GM19372 (cell line): Measurements from ENCODE around the gene GRID1.

Source experiments
- ATAC-seq: cut with Tn5 transposase; IDR thresholded peaks from one replicate; pipeline ENCODE4 v1.9.1; 2021; ENCODE audit warnings: mild to moderate bottlenecking, low read depth, moderate library complexity; ENCODE audit not compliant: unreplicated experiment

The GRID1 gene

GRCh38 chr10:86160890-86161585 is 205.6 kb downstream of the GRID1 start:
- ATAC-seq = no peak

GRCh38 chr10:86159797-86160196 is 206.8 kb downstream of the GRID1 start:
- ATAC-seq = no peak

- no peak for ATAC-seq
These were observed 211.3 kb downstream of the GRID1 start for GRCh38 chr10:86155054-86155921.

GRCh38 chr10:86153751-86154150 is 212.8 kb downstream of the GRID1 start:
- no peak for ATAC-seq

GRCh38 chr10:86152911-86153310 is 213.7 kb downstream of the GRID1 start:
- ATAC-seq = no peak

GRCh38 chr10:86152354-86152753 is 214.2 kb downstream of the GRID1 start:
- ATAC-seq = no peak

GRCh38 chr10:86151613-86152012 is 215.0 kb downstream of the GRID1 start:
- ATAC-seq = no peak

GRCh38 chr10:86149257-86149656 is 217.3 kb downstream of the GRID1 start:
- ATAC-seq = no peak

- no peak for ATAC-seq
These were observed 218.5 kb downstream of the GRID1 start for GRCh38 chr10:86148117-86148516.

- ATAC-seq = no peak
These were observed 222.3 kb downstream of the GRID1 start for GRCh38 chr10:86144301-86144700.

- no peak for ATAC-seq
These were observed 224.7 kb downstream of the GRID1 start for GRCh38 chr10:86141896-86142295.

- ATAC-seq = no peak
These were observed 227.4 kb downstream of the GRID1 start for GRCh38 chr10:86139066-86139657.

GRCh38 chr10:86138551-86139065 is 228.0 kb downstream of the GRID1 start:
- ATAC-seq = no peak

GRCh38 chr10:86137561-86137960 is 229.0 kb downstream of the GRID1 start:
- no peak for ATAC-seq

- no peak for ATAC-seq
These were observed 229.7 kb downstream of the GRID1 start for GRCh38 chr10:86136934-86137333.

GRCh38 chr10:86135191-86135590 is 231.4 kb downstream of the GRID1 start:
- ATAC-seq = no peak

GRCh38 chr10:86130737-86131475 is 235.7 kb downstream of the GRID1 start:
- ATAC-seq = no peak

- ATAC-seq = no peak
These were observed 236.6 kb downstream of the GRID1 start for GRCh38 chr10:86130041-86130440.

GRCh38 chr10:86128360-86128759 is 238.2 kb downstream of the GRID1 start:
- ATAC-seq = no peak

- ATAC-seq = no peak
These were observed 239.2 kb downstream of the GRID1 start for GRCh38 chr10:86127274-86127819.
